HG03439 (cell line): ENCODE data around the gene HTR7.
"Not testable (repeated sequence)": the region's sequence is repeated elsewhere in the genome, so short reads cannot be mapped to it uniquely, and the experiment has no call there.

Experiments
- ATAC-seq: cut with Tn5 transposase; IDR thresholded peaks from one replicate; pipeline ENCODE4 v1.9.1; 2021; ENCODE audit warnings: mild to moderate bottlenecking, moderate library complexity; ENCODE audit not compliant: unreplicated experiment

HTR7 gene

DNA sequence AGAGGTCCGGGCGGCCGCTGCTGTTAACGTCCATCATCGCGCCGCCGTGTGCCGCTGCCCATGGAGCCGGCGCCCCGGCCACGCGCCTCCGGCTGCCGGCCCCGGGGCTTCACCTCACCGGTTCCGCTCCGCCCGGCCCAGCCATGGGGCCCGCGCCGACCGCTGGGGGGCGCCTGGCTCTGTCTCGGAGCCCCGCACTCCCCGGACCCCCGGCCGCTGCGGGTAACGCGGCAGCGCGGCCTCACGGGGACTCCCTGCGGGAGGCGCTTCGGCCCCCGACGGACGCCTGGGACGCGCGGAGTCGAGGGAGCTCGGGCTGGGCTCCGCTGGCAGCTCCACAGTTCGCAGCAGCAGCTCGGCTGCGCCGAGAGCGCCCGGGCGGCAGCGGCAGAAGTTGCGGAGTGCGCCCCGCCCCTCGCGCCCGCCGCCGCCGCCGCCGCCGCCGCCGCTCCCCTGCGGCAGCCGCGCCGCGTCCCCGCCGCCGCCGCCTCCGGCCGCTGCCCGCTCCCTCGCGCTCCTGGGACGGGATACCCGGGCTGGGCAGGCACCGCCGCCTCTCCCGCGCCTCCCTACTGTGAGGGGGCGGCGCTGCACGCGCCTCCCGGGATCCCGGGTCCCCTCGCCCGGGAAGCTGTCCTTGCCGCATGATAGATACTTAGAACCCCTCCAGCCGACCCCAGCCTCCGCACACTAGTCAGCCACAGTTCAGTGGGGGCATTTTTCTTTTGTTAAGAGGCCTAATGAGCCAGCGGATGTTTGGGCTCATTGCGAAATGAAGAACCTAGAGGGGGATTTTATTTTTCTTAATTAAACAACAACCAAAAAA lies at the start of gene HTR7:
HTR7 (minus strand) TSS at position 405 of the 826 bp plus-strand sequence; CDS start at position 37, 368 bp downstream.
- ATAC-seq: peak; percentile 68

DNA sequence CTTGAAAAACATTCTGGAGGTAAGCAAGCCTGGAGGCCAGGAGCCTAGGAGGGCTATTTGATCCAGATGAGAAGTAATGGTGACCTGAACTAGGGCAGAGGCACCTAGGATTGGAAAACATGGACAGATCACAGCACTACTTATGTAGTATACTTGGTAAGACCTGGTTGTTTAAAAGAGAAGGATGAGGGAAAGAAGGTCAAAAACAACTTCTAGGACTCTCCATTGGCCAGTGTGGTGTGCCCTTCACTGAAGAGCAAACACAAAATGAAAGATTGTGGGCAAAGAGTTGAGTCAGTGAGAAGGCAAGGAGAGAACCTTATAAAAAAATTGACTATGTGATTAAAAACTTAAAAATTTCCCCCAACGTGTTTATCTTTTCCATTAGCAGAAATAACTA lies 48.8 kb upstream of the HTR7 start:
- ATAC-seq: no peak

DNA sequence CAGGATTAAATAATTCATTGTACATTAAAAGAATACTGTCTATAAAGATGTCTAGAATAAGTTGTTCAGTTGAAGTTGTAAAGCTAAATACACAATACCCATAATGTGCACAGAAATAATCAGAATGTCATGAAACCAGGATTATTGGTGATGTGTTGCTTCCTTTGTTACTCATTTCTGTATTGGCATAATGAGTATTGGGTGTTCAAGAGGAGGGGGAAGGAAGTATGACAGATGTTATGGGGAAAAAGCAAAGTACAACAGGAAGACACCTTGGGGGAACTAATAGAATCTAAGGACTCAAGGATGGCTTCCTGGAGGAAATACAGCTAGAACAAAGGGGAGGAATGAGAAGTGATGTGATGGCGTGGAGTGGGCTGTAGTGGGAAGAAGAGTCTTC lies 48.1 kb upstream of the HTR7 start:
- ATAC-seq: peak; percentile 54

DNA sequence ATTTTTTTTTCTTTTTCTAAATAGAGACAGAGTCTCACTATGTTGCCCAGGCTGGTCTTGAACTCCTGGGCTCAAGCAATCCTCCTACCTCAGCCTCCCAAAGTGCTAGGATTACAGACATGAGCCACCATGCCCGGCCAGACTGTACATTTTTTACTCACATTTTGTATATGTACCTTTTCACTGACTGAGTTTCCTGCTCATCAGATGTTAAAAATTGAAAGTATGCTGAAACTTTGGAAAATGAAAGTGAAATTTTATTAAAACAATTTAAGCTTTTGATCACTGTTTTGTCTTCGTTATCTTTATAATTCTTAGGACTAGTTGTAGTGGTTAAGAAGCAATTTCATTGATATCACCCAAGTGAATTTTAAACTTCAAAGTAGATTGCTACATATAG lies 39.1 kb upstream of the HTR7 start:
- ATAC-seq: not testable (repeated sequence)

DNA sequence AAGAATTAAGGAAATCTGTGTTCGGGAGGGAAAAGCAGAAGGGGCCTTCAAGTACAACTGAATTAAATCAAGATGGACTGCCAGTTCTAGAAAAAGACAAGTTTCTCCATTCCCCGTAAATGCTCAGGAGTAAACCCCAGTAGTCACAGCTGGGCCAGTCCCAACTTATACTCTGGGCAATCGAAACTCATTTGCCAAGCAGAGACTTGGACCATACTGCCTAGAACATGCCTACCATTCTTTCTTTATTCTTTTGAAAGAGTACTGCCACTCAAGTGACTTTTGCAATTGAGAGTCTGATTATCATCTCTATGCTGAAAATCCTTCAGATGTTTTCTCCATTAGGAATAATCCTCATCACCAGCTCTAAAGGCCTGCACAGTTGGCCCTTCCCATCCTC lies 35.4 kb upstream of the HTR7 start:
- no peak for ATAC-seq

DNA sequence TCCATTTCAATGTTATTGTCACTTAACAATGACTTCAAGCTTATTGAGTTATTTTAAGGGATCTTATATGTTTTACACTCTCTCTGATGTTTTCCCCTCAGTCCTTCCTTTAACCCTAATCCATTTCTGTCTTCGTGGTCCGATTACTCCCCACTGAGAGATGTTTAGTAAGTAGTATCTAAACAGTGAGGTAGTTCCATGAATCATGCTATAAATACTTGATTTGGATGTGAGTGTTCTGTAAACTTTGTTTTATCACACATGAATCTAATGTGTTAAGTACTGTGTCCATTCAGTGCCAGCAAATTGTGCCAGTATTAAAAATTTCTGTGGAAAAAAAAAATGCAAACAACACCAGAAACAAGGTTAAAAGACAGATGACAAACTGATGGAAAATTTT lies 32.5 kb upstream of the HTR7 start:
- ATAC-seq: no peak

DNA sequence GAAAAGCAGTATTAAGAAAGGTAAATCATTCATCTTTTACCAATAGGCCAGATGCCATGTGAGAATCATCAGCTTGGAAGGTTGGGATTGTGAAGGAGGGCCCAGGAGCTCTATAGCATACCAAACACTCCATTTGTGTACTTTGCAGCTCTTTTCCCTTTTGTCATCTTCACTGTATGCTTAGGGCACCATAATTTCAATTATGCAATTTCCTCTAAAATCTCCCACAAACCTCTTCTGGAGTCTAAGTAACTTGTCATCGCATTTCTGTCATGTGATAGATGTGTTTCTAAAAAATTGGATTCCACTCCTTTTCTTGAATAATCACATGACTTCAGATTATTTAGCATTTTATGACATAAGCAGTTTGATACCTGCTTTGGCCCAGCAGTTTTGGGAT lies 31.8 kb upstream of the HTR7 start:
- no peak for ATAC-seq

DNA sequence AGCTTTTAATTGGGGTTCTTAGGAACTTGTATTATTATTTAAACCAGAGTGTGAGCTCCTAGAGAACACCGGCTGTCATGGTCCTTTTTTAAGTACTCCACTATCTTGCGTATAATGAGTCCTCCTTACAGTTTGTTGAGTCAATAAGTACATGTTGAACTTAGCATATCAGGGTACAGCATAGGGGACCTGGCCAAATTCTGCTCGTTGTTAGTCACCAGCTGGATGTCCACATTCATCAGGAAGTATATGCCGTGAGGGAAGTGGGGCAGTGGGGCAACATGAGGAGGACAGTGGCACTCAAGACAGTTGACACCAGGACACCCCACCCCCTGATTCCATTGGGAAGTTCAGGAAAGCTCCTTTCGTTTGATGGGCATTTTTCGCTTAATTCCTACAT lies 30.5 kb upstream of the HTR7 start:
- no peak for ATAC-seq

DNA sequence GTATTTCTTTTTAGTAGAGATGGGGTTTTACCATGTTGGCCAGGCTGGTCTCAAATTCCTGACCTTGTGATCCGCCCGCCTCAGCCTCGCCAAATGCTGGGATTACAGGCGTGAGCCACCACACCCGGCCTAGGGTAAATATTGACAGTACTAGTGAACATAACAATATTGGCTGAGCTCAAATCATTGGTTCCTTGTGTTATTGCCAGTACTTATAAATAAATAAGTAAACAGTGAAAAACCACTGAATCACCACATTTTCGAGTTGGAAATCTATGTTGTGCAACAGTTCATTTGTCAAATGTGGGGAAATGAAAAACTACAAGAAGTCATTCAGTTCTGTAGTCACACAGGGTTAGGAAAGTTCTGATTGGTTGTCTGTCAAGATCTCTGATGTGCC lies 29.7 kb upstream of the HTR7 start:
- no peak for ATAC-seq

DNA sequence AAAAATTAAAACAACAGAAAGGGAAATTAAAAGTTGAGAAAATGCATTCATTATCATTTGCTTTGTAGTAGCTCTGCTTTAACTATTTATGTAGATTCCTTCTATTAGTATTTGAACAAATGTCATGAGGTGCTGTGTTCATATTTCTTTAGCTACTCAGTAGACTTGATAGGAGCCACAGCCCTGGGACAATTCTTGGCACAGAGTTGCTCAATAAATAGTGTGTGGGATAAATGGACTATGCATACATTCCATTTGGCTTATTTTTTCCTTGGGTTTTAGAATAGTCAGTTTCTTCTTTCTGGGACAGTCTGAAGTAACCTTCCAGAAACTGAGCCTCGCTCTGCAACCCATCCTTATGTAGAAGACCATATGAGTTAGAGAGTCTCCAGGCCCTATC lies 27.3 kb upstream of the HTR7 start:
- ATAC-seq: no peak

DNA sequence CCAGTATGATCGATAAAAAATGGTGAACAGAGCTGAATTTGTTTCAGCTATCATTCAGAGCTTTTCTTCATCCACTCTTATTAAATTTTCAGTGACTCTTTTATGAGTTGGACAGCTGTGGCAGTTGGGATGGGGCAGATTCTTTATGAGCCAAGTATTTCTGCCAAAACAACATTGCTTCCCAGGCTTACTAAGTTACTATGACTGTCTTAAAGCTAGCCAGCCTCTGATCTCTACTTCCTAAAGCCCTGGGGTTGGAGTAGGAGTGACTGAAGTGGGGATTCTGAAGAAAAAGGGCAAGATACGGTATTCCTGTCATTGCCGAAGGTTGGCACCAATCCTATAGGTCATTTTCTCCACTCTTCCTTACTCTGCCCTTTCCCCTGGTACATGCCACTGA lies 26.6 kb upstream of the HTR7 start:
- no peak for ATAC-seq

DNA sequence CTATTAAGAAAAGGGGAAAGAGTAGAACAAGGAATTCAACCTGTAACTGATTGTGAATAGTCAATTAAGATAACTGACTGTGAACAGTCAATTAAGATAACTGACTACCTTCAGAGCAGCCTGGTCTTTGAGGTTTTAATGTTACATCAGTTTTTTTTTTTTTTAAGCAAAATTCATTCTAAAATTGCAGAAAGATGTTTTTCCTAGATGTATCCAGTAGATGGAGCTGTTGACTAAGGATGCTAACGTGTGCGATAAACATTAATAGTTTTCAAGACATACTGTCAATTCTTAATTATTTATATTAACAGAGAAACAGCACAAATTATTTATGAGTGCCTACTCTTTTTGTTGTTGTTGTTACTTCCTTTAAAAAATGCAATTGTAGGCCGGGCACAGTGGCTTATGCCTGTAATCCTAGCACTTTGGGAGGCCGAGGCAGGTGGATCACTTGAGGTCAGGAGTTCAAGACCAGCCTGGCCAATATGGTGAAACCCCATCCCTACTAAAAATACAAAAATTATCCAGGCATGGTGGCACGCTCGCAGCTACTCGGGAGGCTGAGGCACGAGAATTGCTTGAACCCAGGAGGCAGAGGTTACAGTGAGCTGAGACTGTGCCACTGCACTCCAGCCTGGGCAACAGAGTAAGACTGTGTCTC lies 22.4 kb upstream of the HTR7 start:
- ATAC-seq: not testable (repeated sequence)

DNA sequence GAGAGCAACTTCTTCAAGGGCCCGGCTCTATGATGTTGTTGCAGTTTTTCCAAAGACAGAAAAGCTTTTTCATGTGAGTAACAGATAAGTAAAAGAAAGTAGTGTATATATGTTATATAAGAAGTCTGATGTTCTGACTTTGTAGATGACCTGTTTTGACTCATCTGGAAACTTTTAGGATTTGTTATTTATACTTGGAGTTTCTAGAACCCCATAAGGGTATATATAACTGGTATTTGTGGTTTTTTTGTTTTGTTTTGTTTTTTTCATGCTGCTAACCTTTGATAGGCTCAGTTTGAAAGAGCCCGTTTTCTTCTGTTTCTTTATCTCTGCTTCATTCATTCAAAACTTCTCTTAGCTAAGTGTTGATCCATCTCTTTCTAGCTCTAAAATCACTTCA lies 21.2 kb upstream of the HTR7 start:
- no peak for ATAC-seq

DNA sequence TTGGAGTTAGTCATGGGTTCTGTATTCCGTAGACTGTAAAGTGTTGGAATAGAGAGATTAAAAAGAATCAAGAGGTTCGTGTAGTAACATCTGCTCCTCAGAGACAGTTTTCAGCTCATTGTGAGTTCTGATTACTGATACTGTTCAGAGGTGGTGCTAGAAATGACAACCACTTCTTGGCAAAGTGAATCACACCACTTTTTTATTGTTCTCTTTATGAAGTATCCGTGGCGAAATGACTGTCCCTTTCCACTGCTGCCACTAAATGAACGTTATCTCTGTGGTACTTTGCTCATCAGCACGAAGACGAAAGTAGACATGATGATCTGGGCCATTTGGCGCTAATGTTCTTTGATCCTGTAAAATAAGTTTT lies 14.8 kb upstream of the HTR7 start:
- no peak for ATAC-seq

DNA sequence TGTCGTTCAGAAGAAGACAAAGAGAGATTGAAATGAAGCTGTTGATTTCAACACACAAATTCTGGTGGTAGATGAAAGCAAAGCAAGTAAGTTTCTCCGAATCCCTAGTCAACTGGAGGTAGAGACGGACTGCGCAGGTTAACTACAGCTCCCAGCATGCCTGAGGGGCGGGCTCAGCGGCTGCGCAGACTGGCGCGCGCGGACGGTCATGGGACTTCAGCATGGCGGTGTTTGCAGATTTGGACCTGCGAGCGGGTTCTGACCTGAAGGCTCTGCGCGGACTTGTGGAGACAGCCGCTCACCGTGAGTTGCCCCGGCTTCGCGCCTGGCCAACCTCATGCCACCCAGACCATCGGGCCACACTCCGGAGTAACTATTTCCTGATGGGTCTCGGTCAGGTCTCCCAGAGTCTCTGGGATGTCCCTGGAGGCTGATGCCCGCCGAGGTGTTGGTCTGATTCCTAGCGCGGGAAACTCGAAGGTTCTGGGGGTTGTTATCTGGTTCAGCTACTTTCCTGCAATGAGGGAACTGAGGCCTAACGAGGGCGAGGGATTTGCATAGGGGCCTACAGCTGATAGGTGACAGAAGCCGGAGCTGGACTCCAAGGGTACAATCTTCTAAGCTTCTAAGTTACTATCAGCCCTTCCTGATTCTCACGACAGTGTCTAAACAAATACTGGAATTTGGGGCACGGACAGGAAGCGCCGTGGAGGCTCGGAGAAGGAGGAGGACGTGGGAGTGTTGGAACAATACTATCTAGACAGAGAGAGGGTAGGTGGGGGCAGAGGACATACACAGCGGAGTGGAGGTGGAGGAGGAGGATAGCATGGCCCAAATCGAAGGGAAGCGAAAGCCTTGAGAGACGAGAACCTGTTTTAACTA lies 14.2 kb upstream of the HTR7 start, which contains the start of gene RPP30:
RPP30 (plus strand) TSS at position 209 of the 882 bp plus-strand sequence; CDS start at position 222, 13 bp downstream.
- peak; percentile 98 for ATAC-seq

DNA sequence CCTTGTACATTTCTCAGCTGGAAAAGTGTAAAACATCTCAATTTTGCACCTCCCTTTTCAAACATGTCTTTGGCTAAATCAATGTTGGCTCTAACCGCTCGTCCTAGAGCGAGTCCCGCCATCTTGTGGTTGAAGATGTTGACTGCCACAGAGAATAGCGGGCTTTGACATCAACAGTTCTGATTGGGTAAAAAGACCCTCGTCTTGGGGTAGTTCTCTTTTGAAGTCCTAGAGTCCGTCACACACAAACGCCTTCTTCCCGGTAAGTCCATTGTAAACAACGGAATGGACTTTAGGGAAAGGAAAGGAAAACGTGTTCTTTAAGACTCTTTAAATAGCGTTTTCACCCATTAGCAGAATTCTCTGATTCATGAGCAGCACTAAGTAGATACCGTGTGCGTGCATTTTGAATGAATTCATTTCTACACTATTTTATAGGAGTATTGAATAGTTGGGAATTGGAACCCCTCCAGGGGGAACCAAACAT lies 13.5 kb upstream of the HTR7 start:
- peak; percentile 52 for ATAC-seq

DNA sequence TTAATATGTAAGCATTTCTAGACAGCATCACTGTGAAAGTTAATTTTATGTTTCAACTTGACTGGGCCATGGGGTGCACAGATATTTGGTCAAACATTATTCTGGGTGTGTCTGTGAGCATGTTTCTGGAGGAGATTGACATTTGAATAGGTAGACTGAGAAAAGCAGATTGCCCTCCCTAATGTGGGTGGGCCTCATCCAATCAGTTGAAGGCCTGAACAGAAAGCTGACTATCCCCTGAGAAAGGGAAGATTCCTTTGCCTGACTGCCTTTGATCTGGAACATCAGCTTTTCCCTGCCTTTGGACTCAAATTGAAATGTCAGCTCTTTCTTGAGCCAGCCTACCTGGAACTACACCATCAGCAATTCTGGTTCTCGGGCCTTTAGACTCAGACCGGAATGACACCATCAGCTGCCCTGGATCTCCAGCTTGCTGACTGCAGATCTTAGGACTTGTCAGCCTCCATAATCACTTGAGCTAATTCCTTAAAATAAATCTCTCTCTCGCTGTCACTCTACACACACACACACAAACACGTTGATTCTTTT lies 8.3 kb upstream of the HTR7 start:
- no peak for ATAC-seq

DNA sequence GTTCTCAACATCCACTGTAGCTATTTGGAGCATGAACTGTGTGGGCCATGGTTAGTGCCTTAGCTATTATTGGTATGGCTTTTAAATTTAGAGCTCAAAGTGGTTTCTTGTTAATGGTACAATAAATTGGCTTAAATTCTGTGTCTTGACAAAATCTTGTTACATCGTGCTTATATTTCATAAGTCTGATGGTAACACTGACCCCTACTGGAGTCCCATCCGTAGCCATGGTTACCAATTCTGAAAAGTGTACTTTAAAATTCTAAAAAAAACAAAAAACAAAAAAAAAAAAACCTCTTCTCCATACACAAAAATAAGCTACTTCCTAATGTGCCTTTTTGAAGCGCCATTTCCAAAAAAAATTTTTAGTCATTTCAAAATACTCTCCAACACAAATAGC lies 7.6 kb upstream of the HTR7 start:
- ATAC-seq: no peak

DNA sequence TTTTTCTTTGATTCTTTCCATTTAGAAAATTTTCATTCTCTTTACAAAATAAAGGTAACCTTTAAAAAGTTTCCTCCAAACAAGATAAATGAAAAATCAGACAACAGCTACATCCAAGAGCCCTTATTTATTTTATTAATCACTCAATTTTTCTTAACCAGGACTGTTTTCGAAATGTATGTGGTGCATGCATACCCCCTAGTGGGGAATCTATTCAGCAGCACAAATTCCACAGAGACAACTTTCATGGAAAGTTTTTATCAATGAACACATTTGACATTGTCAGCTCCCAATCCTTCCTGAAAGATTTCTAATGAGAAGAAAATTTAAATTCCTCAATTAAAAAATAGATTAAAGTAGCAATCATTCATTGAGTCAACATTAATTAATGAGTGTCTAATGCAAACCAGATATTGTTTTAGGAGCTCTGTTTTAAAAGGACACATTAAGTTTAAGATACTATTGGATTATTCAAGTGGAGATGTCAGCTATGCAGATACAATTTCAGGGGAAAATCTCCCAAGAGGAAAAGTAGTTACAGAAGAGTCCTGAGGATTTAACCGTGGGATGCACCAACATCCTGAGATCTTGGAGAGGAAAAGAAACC lies 5.2 kb upstream of the HTR7 start:
- no peak for ATAC-seq

DNA sequence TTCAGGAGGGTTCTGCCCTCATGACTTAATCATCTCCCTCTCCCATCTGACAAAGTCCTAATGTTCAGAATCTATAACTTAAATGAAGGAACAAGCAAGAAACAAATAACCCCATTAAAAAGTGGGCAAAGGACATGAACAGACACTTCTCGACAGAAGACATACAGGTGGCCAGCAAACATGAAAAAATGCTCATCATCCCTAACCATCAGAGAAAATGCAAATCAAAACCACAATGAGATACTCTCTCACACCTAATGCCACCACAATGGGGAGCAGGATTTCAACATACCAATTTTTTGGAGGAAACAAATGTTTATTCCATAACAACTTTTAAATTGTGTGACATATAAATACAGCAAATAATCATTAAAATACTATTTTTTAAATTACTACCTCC lies 3.0 kb upstream of the HTR7 start:
- ATAC-seq: no peak

DNA sequence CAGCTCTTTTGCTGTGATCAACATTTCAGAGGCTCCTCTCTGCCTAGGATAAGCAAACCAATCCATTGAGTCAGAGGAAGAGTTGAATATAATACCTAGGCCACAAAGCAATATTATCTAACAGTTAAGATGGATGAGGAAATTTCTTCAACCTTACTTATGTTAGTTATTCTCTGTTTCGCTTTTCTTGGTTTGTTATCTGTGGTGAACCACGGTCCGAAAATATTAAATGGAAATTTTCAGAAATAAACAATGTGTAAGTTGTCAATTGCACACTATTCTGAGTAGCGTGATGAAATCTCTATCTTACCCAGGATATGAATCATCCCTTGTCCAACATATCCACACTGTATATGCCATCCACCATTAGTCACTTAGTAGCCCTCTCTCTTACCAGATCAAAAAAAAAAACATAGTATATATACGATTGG lies 1.5 kb upstream of the HTR7 start:
- no peak for ATAC-seq
